ENCODE measurements around the gene SEPHS2.
"Not testable (repeated sequence)": the region's sequence is repeated elsewhere in the genome, so short reads cannot be mapped to it uniquely, and the experiment has no call there.

SEPHS2 gene

GRCh38 chr16:30398661-30399434 lies 46.8 kb downstream of the SEPHS2 start:
- DNase-seq (ENCODE audit: low read depth), result no peak

- no peak for DNase-seq (ENCODE audit: low read depth)
Measured at GRCh38 chr16:30397776-30398660, 47.7 kb downstream of the SEPHS2 start.

DNA sequence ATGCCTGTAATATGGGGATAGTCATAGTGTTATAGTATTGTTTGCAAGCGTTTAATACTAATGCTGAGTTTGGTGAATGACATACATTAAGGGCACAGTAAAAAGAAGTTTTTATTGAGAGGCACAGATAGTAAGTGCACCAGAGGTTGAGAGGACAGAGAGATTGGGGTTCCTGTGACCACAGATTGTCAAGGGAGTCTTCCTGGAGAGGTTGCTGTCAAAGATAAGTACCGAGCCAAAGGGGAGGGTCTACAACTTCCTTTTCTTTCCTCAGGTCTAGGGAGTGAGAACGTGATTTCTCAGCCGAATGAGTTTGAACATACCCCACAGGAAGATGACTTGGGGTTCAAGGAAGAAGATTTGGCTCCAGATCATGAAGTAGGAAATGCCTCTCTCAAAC lies 48.6 kb downstream of the SEPHS2 start:
- no peak for DNase-seq (ENCODE audit: low read depth)

- DNase-seq (ENCODE audit: low read depth), result not testable (repeated sequence)
Measured at GRCh38 chr16:30396627-30397026, 49.0 kb downstream of the SEPHS2 start.

GRCh38 chr16:30395992-30396585 lies 49.6 kb downstream of the SEPHS2 start:
- DNase-seq (ENCODE audit: low read depth), result no peak

GRCh38 chr16:30395155-30395991 lies 50.3 kb downstream of the SEPHS2 start, which contains the start of gene ZNF48:
TSS of gene ZNF48 (plus strand) at chr16:30395420. CDS start at chr16:30395795, 375 bp downstream.
- DNase-seq (ENCODE audit: low read depth), result peak; percentile 90

- peak; percentile 58 for DNase-seq (ENCODE audit: low read depth)
Measured at GRCh38 chr16:30394592-30395154, 51.0 kb downstream of the SEPHS2 start.
